Measurements from ENCODE around the gene SLC12A8.
A peak's percentile ranks its signal among the peaks of the same experiment; 100 is the strongest.

Gene SLC12A8

DNA sequence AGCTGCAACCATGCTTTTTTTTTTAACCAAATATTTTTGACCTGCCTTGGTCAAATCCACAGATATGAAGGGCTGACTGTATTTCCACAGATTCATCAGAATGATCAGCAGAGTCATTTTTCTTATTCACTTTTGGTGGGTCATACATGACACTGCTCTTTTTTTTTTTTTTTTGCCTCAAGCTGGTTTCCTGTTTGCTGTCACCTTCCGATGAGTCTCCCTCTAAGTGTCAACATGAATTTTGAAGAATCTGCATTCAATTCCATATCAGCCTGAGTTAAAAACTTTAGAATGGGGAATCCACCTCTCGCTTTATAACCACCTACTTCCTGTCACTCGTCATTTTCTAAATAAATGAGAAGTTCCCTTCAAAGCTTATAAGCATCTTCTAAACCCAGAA, 2.2 kb upstream of the SLC12A8 start:
- DNase-seq, result no peak

DNA sequence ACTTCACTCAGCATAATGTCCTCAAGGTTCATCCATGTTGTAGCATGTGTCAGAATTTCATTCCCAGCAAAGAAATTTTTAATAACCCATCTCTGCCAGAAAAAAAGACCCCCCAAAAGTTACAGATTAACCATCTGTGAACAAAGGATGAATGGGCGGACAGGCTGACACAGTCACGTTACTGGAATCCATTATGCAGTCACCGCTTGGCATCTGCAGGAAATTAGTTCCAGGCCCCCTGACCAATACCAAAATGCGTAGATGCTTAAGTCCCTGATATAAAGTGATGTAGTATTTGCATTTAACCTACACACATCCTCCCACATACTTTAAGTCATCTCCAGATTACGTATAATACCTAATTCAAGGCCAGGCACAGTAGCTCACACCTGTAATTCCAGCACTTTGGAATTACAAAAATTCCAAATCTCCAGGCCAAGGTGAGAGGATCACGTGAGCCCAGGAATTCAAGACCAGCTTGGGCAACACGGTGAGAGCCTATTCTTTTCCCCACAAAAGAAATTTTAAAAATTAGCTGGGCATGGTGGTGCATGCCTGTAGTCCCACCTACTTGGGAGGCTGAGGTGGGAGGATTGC, 1.5 kb upstream of the SLC12A8 start:
- DNase-seq, result no peak

DNA sequence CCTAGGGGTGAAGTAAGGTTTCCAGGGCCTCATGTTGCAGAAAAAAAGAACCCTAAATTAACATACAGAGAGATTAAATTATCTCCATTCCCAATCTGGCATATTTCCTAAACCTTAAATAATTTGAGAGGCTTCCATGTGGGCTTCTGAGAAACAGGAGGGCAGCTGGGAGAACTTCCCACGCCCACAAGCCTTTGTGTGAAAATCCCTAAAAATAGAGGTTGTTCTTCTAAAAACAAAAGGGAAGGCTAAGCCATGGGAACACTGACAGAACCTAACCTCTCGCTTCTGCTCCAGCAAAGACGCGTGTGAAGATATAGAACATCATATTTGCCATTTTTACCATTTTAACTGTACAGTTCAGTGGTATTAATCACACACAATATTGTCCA, 812 bp upstream of the SLC12A8 start:
- DNase-seq, result no peak

DNA sequence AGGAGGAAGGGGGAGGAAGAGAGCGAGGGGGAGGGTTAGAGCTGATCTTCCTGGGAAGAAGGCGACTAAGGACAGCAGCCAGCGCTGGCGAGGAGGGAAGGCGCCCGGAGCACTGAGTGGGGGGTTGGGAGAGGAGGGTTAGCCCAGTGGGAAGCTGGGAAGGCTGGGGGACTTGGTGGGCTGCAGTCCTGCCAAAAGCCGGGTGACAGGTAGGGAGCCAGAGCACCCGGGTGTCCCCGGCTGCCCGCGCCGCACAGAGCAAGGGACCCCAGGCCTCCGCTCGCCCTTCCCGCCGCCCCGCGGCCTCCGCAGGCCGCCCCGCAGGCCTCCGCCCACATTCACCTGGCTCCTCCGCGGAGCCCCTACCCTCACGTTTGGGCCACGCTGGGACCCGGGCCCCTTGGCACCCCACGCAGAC, 448 bp downstream of the SLC12A8 start:
- no peak for DNase-seq

DNA sequence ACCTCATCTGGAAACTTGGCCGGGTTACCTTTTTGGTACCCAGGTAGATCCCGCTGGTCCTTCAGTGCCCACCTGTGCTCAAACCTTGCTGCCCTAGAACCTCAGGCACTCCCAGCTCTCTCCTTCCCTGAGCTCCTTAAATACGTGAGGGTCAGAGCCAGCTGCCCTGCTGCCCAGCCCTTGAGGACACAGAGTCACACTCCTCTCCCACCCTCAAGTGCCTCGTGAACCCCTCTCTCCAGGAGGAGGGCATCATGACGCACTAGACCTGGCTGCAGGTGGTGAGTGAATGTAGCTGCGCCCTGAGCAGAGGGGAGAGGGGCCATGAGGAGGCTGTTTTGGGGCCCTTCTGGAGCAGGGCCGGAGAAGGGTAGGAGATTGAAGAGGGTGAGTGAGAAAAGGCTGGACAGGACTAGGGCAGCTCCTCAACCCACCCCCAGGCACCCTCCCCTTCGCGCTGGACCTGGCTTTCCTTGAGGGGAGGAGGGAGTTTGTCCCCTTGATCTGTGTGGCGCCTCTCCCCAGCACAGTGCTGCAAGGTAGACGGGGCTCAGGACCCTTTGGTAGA, 941 bp downstream of the SLC12A8 start:
- no peak for DNase-seq

DNA sequence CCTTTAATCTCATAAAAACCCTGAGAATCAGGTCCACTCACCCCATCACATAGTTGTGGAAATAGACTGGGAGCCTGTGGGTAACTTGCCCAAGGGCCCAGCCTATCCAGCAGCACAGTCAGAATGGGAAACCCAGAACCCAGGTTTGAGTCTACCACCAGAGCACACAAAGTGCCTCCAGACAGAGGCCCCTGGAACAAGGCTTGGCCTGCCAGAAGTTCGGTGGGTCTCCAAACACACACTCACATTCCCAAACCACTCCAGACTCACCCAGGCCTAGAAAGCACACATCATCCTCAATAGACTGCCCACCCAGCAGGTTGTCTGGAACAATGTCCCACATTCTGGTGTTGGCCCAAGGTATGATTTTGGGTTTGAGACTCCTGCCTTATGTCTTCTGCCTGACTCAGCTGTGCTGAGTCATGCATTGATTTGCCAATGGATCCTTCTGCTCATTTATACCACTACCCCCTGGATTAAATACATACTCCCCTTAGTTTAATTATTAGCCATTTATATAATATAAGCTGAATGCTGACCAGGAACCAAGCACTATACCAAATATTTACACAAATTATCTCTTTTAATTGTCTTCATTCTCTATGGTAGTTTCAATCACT, 4.5 kb downstream of the SLC12A8 start:
- no peak for DNase-seq

DNA sequence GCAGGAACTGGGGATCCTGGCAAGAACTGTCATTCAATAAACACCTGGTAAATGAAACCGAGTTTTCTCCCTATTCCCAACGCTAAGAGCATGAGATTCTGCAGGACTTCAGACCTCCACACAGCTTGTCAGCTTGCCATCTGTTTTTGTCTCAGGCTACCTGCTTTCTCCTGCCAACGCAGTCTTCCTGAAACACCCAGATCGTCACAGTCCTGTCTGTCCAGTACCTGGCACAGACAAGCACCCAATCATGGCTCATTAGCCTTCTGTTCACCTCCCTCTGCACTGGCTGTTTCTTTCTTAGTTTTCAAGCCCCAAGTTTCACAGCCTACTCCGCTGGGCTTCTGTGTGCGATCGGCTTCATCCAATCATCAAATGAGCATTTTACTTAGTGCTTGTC, 5.0 kb downstream of the SLC12A8 start:
- DNase-seq, result no peak

DNA sequence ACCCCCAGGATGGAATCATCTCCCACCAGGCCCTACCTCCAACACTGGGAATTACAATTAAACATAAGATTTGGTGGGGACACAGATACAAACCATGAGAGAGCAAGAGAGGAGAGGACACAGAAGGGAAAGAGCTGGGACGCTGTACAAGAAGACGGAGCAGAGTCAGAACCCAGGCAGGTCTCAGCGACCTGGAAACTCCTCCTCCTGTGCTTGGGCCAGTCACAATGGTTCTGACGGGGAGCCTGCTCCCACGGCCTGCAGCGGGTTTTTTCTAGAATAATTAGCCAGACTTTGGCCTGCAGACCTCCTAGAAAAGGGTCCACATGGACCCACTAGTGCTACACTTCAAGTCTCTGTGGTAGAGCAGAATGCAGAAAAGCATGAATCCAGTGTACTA, 5.6 kb downstream of the SLC12A8 start:
- no peak for DNase-seq

DNA sequence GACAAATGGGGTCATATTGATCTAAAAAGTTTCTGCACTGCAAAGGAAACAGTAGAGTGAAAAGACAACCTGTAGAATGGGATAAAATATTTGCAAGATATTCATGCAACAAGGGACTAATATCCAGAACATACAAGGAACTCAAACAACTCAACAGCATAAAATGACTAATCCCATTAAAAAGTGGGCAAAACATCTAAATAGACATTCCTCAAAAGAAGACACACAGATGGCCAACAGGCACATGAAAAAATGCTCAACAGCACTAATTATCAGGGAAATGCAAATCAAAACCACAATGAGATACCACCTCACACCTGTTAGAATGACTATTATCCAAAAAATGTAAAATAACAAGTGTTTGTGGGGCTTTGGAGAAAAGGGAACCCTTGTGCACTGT, 8.8 kb downstream of the SLC12A8 start:
- no peak for DNase-seq

DNA sequence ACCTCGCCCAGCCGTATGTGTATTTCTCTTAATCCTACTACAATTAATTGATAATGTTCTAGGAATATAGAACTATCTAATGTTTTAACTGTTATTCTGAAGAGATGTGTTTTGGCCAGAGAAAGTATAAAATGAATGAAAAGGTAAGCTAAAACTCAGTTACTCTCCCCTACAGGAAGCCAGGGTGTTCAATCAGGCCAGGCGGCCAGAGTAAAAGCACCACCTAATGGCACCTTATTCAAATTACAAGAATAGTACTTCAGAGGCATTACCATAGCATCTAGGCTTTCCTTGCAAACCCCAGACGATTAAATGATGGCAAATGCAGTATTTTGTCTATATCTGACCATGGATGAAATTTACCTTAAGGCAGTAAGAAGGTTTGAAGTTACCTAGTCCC, 10.4 kb downstream of the SLC12A8 start:
- no peak for DNase-seq

DNA sequence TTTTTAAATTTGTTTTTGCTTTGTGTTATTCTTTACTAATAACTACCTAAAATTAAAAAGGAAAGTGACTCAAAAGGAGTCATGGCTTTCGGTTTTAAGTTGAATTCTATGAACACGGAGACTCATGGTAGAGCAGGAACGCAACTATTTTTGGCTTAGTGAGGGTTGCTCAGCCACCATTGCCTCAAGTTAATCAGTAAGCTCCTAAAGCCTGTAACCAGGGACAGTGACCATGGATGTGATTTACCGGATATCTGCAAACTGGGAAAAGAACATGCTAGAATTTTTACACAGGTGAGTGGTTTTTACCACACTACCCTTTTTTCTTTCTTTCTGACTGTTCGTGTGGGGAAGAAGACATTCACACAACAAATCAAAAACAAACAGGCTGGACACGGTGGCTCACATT, 11.8 kb downstream of the SLC12A8 start:
- no peak for DNase-seq

DNA sequence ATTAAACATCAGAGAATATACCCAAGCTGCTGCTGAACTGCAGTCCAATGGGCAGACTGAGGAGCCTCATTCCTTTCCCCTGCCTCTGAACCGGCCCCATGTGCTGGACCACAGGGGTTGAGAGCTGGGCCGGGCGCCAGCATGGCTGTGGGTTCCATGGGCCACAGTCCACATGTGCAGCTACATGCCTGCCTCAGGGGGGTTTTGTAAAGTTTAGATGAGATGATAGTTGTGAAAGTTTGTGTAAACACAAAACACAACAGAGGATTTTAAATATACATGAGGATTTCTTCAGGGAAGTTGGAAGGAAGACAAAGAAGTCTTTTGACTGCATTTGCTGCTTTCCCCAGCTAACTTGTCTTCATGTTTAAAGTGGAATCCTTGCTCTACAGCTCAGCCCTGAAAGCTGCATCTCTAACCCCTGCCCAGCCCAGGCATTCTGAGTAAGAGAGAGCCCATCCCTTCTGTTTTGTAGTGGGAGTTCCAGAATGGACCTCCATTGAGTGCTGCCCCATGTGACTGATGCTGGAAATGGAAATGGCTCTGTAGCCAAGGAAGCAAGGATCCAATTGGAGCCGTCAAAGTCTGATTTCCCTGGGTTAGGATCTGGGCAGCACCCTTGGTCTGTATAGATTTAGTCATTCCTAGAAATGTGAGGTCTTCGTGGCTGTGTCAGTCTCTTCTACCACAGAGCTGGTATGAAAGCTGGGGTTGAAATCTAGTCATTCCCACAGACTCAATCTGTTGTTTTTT, 17.5 kb downstream of the SLC12A8 start:
- no peak for DNase-seq

DNA sequence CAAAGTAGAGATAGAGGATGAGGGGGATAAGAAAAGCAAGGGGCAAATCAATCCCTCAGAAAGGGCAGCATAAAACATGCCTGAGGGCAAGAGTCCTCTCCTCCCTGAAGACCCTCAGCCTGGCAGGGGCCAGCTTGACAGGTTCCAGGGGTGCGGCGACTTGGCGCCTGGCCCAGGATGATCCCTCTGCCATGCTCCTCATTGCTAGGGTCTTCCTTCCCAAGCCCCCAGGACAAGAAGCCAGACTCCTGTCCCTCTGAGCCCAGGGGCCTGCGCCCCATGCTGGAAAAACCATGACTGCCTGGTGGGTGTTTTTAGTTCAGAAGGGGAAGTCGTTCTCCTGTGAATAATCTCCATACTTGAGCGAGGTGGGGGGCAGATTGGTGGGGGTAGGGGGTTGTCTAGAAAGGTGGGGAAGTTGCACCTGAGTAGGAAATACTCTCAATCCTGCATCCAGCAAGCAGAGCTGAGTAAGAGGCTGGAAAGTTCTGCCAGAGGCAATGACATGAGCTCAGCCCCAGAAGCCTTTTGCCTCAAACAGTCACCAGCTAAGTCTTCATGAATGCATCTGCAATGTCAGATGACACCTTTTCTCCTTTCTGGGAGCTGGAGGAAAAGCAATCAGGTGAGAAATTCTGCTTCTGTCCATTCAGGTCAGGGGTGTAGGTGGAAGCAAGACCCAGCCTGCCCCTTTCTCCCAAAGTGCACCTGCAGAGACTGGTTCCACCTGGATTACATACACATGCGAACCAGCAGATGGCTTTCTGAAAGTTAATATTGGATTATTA, 18.3 kb downstream of the SLC12A8 start:
- DNase-seq, result no peak

DNA sequence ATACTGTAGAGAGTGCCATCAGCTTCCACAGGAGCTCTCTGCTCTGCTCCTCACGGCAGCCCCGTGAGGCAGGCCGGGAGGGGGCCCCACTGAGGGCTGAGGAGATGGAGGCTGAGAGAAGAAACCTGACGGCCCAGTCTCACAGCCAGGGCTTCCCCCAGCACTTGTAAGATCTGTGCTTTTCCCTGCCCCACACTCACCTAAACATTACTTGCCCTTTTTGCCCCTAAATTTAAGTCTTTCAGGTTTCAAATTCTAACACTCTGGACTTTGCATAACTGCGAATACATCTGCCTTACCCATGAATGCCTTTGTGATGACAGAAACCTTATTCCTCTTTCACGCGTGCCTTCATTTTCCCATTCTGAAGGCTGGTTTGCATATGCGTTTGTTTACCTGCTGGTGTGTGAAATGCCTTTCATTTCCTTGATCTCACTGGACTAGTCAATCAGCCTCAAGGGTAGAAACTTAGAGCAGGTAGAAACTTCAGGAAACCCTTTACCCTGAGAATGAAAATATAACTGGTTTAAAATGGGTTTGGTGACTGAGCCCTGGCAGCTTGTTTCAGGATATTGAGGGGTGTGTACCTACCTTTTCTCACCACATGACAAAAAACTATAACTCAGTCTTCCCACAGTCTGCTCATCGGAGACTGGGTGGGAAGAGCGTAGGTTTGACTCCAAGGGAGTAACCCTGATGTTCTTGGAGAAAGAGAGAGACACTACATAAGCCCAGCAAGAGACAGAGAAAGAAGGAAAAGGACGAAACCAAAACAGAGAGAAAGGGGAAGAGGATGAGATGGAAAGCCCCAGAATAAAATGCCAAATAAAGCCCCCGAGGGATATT, 20.1 kb downstream of the SLC12A8 start:
- DNase-seq, result peak; percentile 73

DNA sequence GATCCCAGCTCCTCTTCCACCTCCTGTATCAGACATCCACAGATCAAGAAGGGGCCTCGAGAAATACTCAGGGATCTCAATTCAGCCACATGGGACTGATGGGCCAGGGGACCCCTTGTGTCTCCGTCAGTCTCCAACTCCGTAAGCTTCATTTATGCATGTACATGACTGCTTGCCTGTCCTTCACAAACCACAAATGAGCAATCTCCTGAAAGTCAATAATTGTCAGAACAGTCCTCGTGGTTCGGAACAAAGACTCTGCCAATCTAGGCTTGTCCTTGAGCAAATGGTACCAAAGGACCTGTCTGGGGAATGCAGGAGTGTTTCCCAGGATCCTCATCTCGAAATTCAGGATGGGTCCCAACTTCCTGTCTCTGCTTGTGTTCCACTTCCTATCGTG, 20.8 kb downstream of the SLC12A8 start:
- DNase-seq, result no peak

DNA sequence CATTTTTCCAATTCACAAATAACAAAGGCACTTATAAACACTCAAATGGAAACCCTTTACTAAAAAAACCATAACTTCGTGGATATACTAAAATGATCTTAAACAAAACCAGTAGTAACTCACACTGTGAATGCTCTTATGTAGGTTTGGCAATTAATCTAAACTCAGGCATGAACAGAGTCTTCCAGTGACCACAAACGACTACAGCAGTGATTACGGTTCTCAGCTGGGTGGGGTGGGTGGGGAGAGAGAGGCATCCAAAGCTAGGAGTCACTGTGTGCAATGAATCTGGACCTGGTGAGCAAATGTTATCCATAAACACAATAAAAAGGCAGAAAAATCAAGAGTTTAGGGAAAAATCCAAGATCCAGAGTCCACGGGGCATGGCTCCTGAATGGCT, 21.3 kb downstream of the SLC12A8 start:
- no peak for DNase-seq

DNA sequence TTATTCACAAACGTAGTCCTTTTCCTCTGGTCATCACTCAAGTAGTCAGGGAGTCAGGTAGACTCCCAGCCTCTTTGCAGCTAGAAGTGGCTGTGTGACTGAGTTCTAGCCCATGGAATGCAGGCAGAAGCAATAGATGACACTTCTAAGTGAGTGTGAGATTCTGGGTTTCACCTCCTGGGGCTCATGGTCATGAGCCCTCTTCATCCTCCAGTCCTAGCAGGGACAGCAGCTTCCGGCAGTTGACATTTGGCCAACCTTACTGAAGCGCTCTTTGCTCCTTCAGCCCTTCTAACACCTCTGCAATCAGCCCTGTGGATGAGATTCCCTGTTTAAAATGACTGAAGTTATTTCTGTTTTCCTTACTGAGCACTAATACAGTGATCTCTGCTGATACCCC, 21.8 kb downstream of the SLC12A8 start:
- no peak for DNase-seq

DNA sequence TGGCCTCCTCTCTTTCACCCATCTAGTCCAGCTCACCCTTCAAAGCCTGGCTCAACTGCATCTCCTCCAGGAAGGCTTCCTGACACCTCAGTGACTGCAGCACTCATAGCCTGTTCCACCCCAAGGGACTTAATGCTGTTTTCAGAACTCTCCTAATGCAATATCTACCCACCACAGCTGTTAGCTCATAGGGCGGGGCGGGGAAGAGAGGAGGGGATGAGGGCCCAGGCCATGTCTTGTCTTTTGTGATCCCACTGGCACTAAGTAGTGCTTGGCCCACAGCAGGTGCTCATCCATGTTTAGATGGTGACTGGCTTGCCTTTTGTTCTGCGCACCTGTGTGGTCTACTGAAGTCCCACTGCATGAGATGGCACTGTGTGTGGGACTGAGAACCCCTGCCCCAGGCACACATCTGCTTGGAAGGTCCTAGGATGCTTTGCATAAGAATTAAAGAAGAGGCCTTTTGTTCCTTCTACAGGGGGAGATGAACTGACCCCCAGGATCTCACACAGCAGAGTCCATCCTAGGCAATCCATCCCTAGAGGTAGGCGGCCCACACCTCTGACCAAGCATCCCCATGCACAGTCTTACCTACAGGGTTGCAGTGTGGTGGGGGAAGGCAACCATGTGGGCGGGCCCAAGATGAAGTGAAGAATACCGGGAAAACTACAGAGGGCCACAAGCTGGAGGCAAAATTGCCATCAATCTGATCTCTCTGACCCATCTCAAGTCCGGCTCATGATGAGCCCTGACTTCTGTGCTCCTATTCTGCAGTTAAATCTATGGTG, 23.0 kb downstream of the SLC12A8 start:
- no peak for DNase-seq

DNA sequence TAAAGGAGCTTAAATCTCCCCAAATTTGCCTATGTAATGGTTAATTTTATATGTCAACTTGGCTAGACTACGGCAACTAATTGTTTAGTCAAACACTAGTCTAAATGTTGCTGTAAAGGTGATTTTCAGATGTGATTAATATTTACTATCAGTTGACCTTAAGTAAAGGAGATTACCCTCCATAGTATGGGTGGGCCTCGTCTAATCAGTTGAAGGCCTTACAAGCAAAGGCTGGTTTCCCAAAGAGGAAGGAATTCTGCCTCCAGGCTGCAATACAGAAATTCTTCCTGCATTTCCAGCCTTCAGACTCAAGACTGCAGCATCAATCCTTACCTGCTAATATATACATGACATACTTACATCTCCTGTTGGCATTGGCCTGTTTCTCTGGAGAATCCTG, 23.6 kb downstream of the SLC12A8 start:
- DNase-seq, result no peak

DNA sequence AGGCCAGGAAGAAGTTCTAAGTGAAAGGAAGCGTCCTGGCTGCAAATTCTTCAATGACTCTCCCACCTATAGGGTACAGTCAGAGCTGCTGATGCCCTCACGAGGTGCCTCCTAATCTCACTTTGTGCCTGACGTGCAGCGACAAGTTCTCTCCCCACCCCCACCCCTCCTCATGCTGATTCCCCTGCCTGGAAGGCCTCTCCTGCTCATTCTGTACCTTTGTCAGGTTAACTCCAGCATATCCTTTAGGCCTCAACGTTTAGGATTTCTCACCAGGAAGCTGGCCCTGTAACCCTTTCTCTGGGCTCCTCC, 25.0 kb downstream of the SLC12A8 start:
- no peak for DNase-seq

DNA sequence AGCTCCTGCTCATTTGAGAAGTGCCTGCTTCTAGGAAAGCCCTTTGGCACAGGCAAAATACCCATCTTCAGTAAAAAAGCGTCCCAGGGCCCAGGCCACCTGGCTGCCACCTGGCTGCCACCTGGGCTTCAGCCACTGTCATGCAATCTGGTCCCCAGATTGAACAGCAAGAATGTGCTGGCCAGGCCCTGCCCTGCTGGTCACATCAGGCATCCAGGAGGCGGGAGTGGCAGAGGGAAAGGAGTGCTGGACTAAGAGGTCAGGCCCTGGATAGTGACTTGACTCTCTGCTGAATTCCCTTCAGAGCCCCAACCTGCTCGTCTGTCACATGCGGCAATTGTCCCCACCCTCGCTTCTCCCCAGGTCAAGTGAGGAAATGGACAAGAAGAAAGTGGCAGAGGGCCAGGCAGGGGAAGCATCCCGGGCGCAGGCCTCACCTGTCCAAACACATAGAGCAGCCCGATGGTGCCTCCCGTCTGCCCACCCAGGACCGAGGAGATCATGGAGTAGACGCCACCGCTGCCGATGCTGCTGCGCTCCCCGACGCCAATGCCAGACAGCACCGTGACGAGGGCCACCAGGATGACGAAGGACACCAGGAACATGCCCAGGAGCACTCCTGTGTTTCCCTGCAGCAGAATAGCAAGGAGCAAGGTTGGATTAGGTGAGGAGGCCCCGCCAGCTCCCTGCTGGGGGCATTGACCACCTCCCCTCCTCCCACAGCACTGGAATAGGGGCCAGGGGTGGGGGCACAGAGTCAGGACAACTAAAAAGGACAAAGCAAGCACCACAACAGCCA, 25.5 kb downstream of the SLC12A8 start:
- DNase-seq, result no peak
